ENCODE results near the gene CCDC40. TPM values are rescaled to one million over a fixed set of nuclear protein-coding genes. Genes with fewer than 3 reads are reported as not detected.

CCDC40 gene
- total and polyA plus RNA-seq, 11 donors: 2.4 to 9.0 (median 5.9) TPM

GRCh38 chr17:79988185-79988971 lies 48.1 kb upstream of the CCDC40 start:
- DNase-seq (peak in 1 of 5 donors; percentile 56), ATAC-seq (no peak)
- Histone ChIP-seq H3K27ac (no peak overlapping the region), H3K36me3 (no peaks in the 10 kb centered on the region), H3K4me1 (peaks cover 0 to 47% (median 30%) of the 10 kb centered on the region in 12 donors), H3K4me3 (no peak overlapping the region), H3K9me3 (no peaks in the 10 kb centered on the region), H3K27me3 (no peaks in the 10 kb centered on the region)
- no peak for TF ChIP-seq CTCF (IDR thresholded peaks at IDR 0.05)
- no peak for TF ChIP-seq POLR2A (IDR thresholded peaks at IDR 0.05)
- intact Hi-C loops (cut with DNase I): loop anchor here in 2 of 10 donors (5.0 to 10.0 kb wide), 3 partner anchors 134 to 246 kb away; no protein-coding TSS in a partner anchor
- WGBS, 4 donors: 76 to 83% (median 81%) methylated on average over 28 of the region's 28 CpGs

- ATAC-seq (no peak), DNase-seq (peak in 1 of 5 donors; percentile 33)
- no peaks in the 10 kb centered on the region for H3K9me3 ChIP-seq
- H3K27me3 ChIP-seq: no peaks in the 10 kb centered on the region
- no peak overlapping the region for H3K4me3 ChIP-seq
- 95 to 97% (median 96%) methylated on average over 18 to 20 of the region's 20 CpGs for WGBS, 4 donors
- peaks cover 0 to 56% (median 38%) of the 10 kb centered on the region in 12 donors for H3K4me1 ChIP-seq
- intact Hi-C loops (cut with DNase I): loop anchor here in 2 of 10 donors (5.0 to 10.0 kb wide), 3 partner anchors 134 to 247 kb away; no protein-coding TSS in a partner anchor
- no peaks in the 10 kb centered on the region for H3K36me3 ChIP-seq
- no peak for TF ChIP-seq CTCF (IDR thresholded peaks at IDR 0.05)
- no peak for TF ChIP-seq POLR2A (IDR thresholded peaks at IDR 0.05)
- H3K27ac ChIP-seq: no peak overlapping the region
These were observed 47.2 kb upstream of the CCDC40 start for GRCh38 chr17:79989106-79989835.

- ATAC-seq: no peak
- no peaks in the 10 kb centered on the region for H3K27me3 ChIP-seq
- peak in 1 of 5 donors; percentile 44 for DNase-seq
- intact Hi-C loops (cut with DNase I): loop anchor here in 9 of 10 donors (2.0 to 10.0 kb wide), 15 partner anchors 125 to 248 kb away; partner anchors contain the start of gene CBX8 (in 1 of the 9)
- WGBS, 4 donors: 66 to 75% (median 70%) methylated on average over 16 to 21 of the region's 21 CpGs
- H3K4me3 ChIP-seq: no peak overlapping the region
- no peaks in the 10 kb centered on the region for H3K9me3 ChIP-seq
- H3K27ac ChIP-seq: no peak overlapping the region
- H3K4me1 ChIP-seq: peaks cover 0 to 57% (median 38%) of the 10 kb centered on the region in 12 donors
- no peaks in the 10 kb centered on the region for H3K36me3 ChIP-seq
- TF ChIP-seq CTCF (IDR thresholded peaks at IDR 0.05) (no peak), POLR2A (IDR thresholded peaks at IDR 0.05) (no peak)
These were observed 46.3 kb upstream of the CCDC40 start for GRCh38 chr17:79990051-79990592.

Data from heart left ventricle (tissue), 16 donors.